NCI-H2081 (cell line): ENCODE measurements around the gene PHF10.
"Not testable (repeated sequence)": the region's sequence is repeated elsewhere in the genome, so short reads cannot be mapped to it uniquely, and the experiment has no call there.

Experiments
- DNase-seq, 2 experiments: peaks; one replicate each; lab custom pipeline; 2025; lab: John Stamatoyannopoulos, UW

PHF10 gene

GRCh38 chr6:169723200-169723909 is 945 bp downstream of the PHF10 start:
- peak; percentile 23 to 47 for DNase-seq

- DNase-seq = no peak
These were observed 1.7 kb downstream of the PHF10 start for GRCh38 chr6:169722362-169723199.

DNA sequence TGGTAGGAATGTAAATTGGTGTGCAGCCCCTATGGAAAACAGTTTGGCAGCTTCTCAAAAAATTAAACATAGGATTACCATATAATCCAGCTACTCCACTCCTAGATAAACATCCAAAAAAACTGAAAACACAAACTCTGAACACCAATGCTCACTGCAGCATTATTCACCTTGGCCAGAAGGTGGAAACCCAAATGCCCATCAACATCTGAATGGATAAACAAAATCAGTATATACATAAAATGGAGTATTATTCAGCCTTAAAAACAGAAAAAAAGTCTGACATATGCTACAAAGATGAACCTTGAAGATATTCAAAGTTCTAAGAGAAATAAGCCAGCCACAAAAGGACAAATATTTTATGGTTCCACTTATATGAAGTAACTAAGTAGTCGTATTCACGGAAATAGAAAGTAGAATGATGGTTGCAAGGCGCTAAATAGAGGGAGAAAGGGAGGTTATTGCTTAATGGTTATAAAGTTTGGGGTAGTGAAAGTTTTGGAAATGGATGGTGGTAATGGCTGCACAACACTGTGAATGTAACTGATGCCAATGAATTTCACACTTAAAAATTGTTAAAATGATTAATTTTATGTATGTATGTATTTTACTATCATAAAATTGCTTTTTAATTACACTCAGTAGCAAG is 4.0 kb downstream of the PHF10 start:
- DNase-seq = no peak

DNA sequence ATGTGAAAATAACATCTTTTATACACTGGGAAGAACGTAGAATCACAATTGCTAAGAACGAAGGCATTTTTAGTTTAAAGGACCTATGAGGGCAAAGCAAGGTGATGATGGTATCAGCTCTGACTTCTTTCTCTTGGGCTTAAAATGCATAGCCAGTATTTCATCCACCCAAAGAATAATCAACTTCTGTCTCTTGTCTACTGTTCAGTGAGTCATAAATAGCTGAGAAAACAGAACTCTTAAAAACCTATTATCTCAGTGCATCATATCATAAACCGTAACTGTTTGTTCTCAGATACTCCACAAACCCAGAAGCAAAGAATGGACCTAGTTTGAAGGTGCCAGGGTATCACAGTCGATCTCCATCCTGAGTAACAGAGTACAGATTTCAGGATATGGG is 5.2 kb downstream of the PHF10 start:
- no peak for DNase-seq

GRCh38 chr6:169714595-169714994 is 9.7 kb downstream of the PHF10 start:
- no peak for DNase-seq

DNA sequence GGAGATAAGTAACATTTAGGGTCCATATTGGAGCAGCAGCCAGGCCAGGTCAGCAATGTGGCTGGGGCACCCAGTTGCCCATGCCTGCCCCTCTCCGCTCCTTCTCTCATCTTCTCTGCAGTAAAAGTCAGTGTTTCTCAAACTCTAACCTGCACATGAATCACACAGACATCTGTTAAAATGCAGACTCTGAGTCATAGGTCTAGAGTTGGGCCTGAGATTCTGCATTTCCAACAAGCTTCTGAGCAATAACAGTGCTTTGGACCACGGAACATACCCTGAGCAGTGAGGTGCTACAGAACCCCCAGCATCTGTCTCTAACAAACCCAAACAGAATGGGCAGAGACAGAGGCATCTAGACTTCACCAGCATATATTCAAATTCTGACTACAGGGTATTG is 10.1 kb downstream of the PHF10 start:
- no peak for DNase-seq

GRCh38 chr6:169710009-169710408 is 14.3 kb downstream of the PHF10 start:
- no peak for DNase-seq

- peak in 1 of 2 experiments; percentile 31 for DNase-seq
These were observed 15.0 kb downstream of the PHF10 start for GRCh38 chr6:169709293-169709692.

- no peak for DNase-seq
These were observed 16.5 kb downstream of the PHF10 start for GRCh38 chr6:169707772-169708171.

- no peak for DNase-seq
These were observed 21.5 kb downstream of the PHF10 start for GRCh38 chr6:169702840-169703246.

- peak; percentile 92 to 95 for DNase-seq
These were observed 22.1 kb downstream of the PHF10 start, which contains the start of the genes C6orf120 and WDR27 for GRCh38 chr6:169701954-169702839. Gene C6orf120 (plus strand): TSS chr6:169702126. CDS start chr6:169702460, 334 bp downstream. Gene WDR27 (minus strand): TSS chr6:169702029. CDS start chr6:169689005, 13,024 bp downstream.

DNA sequence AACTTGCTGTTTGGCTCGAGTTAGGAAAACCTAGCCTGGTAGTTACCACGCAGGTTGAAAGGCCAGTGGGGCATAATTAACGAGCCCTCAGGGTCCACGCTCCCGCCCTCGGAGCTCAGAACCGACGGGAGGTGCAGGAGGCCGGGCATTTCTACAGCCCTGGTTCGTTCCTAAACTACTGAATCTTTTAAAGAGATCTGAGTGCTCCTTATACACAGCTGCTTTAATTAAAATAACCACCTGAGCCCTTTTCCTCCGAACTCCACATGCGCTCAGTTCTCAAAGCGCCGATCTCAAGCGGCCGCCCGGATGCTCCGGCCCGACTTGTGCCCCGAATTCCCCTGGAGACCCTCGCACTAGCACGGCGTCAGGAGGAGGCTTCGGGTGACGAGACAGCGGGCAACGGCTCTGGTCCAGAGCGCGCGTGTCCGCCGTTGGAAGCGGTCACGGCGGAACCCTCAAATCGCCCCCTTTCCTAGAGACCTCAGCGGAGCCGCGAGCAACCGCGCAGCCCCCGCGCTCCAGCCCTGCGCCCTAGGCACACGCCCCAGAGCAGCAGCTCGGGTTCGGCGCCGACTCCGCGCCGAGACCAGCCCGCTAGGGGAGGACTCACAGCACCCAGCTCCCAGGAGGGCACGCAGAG is 22.9 kb downstream of the PHF10 start:
- DNase-seq = peak in 1 of 2 experiments; percentile 27

- DNase-seq = no peak
These were observed 24.0 kb downstream of the PHF10 start for GRCh38 chr6:169700296-169700695.

GRCh38 chr6:169697115-169697514 is 27.2 kb downstream of the PHF10 start:
- not testable (repeated sequence) for DNase-seq

- DNase-seq = no peak
These were observed 29.2 kb downstream of the PHF10 start for GRCh38 chr6:169695131-169695530.

DNA sequence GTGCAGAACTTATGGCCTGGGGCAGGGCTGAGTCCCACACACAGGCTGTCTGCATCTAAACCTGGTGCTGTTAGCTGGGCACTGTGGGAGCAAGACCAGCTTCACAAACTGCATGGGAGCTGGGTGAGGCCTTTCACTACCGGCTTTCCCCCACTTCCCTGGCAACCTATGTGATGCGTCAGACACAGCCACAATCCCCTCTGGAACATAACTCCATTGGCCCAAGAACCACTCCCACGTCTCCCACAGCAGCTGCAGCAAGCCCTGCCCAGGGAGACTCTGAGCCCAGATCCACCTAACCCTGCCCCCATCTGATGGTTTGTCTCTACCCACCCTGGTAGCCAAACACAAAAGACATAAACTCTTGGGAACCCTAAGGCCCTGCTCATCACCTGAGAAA is 31.8 kb downstream of the PHF10 start:
- no peak for DNase-seq

DNA sequence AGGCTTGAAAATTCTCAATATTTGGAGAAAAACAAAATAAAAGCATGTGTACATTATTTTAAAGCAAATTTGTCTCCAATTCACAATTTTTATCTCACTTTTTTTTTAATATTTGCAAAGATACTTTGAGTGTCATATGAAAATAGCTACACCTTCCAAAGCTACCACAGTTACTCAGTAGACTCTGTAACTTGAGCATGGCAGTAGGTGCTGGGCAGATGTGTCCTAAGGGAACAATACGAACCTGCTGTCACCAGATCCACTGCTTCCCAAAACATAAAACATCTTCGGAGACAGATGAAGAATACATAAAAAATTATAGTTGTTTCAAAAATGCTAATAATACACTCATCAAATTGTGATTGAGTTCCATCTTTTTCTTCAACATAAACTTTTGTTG is 33.0 kb downstream of the PHF10 start:
- DNase-seq = no peak

DNA sequence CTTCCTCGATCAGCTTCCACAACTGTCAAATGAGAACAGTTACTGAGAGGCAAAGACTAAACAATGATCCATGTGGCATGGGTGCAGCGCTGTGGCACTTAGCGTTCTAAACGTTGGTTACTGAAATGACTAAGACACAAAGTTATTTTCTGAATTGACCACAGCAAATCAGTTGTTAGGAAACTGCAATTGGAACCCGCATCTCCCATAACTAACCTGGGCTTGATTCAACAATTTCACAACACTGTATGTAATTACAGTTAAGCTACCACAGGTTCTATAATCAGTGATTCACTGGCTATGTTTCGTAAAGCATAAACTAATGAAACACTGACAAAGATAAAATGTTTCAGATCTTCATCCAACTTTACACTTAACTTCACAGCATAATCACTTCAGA is 35.0 kb downstream of the PHF10 start:
- DNase-seq = no peak

DNA sequence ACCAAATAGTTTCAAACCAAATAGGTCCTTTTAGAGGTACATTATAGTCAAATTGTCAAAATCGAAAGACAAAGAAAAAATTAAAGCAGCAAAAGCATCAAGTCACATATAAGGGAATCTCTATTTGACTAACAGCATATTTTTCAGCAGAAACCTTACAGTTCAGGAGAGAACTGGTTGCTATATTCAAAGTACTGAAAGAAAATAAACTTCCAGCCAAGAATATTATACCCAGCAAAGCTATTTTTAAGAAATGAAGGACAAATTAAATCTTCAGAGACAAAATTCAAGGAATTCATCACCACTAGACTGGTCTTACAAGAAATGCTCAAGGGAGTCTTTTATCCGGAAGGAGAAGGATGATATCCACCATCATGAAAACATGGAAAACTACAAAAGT is 38.4 kb downstream of the PHF10 start:
- no peak for DNase-seq

DNA sequence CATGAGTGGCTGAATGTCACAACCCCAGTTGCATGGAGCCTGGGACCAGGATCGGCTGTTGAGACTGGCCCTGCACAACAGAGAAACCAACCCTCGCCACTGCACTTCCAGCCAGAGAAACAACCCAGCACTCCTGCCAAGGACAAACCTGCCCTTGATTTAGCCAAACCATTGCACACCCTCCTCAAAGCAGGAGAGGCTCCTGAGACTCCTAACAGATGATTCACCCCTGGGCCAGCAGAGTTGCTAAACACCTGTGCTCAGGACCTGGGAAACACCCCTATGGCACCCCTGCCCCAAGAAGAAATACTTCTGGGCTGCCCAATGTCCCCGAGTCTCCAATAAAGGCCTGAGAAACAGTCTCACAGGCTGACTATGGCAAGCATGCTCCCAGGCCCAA is 40.2 kb downstream of the PHF10 start:
- no peak for DNase-seq

- DNase-seq = no peak
These were observed 46.0 kb downstream of the PHF10 start for GRCh38 chr6:169678342-169678741.
